GM19468 (cell line): ENCODE measurements around the gene CES4A.

Experiments used
- ATAC-seq: cut with Tn5 transposase; IDR thresholded peaks from one replicate; pipeline ENCODE4 v1.9.1; 2021; ENCODE audit warnings: mild to moderate bottlenecking, moderate library complexity, moderate number of reproducible peaks; ENCODE audit not compliant: unreplicated experiment; ENCODE audit errors: extremely low read depth

The CES4A gene

DNA sequence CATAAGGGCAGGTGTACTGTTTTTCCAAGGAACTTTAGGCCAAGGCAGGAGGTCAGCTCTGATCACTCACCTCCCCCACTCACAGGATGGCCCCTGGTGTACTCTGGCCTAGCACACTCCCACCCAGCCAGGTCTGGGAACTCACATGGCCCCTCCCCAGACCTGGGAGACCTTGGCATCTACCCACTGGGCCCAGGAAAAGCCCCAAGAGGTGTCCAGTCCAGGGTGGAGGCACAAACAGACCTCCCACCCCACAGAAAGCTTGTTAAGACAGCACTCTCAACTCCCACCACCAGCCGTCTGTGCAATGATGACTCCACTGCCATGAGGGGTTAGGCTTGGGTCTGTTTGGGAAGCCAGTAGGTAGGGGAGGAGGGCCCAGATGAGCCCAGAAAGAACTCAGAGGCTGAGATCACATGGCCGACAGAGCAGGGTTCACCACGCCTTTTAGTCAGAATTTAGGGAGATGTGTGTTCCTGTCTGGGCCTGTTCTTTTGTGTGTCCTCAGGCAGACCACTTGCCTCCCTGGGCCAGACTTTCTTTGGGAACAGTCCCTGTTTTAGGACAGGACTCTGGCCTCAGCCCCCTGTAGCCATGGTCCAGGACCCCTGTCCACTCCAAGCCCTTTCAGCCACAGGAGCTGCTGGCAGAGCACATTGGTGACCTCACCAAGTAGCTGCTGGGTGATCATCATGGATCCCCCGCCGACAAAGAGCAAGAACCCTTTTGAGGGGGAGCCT, 28.5 kb downstream of the CES4A start:
- ATAC-seq = no peak

DNA sequence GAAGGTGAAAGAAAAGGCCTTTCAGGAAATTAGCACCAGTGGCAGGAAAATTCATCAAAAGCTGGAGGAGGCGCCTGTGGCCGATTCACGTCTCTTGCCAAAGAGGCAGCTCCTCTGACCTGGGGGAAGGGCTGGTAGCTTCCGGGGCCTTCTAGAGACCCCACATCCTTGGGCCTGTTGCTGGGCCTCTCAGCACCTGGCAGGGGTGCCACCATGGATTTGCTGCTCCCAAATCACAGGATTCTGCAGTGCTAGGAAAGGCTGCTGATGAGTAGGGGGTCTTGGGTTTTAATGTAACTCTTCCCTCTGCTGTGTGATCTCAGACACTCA, 29.0 kb downstream of the CES4A start:
- ATAC-seq = no peak

GRCh38 chr16:67017810-67018488, 29.6 kb downstream of the CES4A start:
- peak; percentile 98 for ATAC-seq

DNA sequence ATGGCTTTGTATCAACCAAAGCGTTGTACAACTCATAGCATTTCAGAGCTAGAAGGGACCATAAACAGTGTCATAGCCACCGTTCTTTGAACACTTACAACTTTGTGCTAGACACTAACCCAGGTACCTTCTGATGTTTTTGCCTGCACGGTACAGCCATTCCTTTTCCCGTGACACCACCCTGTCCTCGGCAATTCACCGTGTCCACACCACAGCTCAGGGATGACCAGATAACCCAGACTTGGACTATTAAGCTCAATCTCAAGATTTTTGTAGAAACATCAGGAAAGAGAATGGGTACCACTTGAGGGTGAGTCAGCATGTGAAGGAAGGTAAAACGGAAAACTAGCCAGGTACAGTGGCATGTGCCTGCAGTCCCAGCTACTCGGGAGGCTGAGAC, 30.8 kb downstream of the CES4A start:
- no peak for ATAC-seq

- no peak for ATAC-seq
Measured at GRCh38 chr16:67021321-67021720, 32.9 kb downstream of the CES4A start.

DNA sequence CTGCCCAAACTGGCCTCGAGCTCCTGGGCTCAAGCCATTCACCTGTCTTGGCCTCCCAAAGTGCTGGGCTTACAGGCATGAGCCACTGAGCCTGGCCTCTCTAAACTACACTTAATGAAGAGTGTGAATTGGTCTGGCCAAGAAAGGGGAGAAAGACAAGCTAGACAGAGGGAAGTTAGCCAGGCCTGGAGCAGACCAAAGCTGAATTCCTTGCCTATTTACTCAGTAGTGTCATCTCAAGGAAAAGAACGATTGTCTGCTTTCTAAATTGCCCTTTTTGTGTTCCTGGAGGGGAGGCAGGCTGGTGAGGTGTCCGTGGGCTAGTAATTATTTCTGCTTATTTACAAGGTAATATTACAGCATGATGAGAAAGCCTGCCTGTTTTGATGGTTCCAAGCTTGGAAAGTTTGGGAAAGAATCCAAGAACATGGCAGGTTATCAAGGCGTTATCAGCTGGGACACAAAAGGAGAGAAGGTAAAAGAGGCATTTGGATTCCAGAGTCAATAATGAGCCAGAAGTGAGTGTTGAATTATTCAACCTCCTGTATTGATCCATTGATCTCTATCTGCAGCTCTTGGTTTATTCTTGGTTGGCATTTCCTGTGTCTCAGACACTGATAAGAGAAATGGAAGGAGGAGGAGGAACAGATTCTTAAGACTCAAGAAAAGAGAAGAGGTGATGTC, 34.3 kb downstream of the CES4A start:
- ATAC-seq = no peak

GRCh38 chr16:67023689-67024088, 35.3 kb downstream of the CES4A start:
- no peak for ATAC-seq

DNA sequence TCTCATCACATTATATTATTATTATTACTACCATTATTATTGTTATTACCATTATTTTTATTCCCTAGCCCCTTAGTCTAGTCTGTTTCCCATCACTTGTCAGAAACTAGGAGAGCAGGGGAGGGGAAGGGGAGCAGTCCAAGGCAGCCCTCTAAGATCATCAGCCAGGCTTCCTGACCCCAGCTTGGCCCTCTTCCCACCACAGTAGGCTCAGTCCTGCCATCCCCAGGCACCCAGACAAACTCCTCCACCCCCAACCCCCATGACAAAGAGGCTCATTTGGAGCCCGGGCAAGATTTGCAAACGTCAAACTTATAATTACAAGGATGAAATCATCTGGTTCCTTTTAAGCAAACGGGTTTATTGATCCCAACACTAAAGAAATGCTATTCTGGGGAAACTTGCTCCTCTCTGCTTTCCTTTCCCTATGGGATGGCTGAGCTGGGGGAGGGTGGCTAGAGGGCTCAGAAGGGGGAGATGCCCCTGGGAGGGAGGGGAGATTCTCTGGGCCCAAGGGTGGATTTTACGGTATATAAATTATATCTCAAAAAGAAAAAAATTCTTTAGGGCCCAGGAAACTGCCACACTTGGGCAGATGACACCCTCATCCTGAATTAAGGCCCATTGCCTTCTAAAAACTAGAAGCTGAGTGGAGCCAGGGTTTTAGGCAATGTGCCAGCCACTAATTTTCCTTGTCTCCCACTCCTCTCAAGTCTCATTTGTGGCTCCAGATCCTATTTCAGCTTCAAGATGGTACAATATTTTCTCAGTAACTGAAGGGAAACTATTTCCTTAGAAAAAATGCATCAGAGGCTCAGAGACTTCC, 36.2 kb downstream of the CES4A start:
- no peak for ATAC-seq

GRCh38 chr16:67025210-67025550, 36.8 kb downstream of the CES4A start:
- ATAC-seq = no peak

DNA sequence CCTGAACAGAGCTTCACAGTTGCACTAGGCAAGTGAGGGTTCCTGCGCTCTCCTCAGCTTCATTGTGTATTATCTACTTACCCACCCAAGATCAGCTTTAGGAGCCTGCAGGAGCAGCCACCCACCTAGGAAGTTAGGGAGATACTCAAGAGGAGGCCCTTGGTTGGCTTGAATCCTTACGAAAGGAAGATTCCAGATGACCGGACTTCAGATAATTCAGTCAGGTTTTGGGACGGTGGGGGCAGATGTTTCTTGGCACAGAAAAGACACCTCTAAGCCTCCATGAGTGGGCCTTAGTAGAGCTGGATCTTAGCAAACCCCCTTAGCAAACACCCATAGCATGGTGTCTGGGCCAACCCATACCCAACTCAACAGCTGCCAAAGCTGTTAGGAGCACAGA, 38.2 kb downstream of the CES4A start:
- no peak for ATAC-seq

- ATAC-seq = no peak
Measured at GRCh38 chr16:67027046-67027445, 38.7 kb downstream of the CES4A start.

DNA sequence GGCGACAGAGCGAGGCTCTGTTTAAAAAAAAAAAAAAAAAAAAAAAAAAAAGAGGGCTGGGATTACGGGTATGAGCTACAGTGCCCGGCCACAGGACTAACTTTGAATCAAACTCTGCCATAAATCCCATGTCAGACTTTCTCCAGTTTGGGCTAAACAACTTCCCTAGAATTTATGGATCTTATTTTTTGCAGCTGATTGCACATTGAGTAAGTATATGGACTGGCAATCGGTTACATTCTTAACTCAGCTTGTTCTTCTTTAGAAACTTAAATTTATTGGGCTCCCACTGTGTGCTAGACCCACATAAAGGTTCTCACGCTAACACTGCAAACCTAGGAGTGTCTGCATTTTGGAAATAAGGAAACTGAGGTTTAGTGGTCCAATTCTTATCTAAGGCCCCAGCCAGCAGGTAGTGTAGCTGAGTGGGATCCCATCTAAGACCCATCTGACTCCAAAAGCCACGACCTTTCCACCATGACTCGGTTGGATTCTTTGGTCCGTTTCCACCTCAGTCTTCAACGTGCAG, 39.8 kb downstream of the CES4A start:
- no peak for ATAC-seq

DNA sequence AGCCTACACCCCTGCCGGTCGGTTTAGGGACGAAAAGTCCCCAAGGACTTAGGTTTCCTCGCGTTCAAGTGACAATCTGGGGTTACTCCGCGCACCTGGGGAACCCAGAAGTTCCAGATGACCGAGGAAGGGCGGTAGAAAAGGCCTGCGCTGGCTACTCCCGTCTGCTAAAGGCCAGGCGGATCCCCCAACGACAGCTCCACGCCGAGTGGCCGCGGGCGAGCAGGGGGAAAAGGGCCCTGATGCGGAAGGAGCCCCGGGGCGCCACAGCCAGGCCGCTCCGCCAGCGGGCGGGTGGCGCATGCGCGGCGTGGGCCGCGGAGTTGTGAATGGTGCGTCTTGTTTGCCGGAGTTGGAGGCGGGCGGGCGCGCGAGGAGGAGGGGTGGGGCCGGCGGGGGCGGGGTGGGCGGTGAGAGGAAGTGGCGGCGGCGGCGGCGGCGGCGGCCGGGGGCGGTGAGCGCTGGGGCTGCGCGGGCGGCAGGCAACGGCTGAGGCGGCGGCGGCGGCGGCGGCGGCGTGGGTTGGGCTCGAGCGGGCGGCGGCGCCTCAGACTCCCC, 40.4 kb downstream of the CES4A start, which contains the start of gene CBFB:
TSS of gene CBFB (plus strand) at position 454 of the 558 bp plus-strand sequence. CDS start 259 bp downstream, outside the sequence.
- peak; percentile 74 for ATAC-seq

DNA sequence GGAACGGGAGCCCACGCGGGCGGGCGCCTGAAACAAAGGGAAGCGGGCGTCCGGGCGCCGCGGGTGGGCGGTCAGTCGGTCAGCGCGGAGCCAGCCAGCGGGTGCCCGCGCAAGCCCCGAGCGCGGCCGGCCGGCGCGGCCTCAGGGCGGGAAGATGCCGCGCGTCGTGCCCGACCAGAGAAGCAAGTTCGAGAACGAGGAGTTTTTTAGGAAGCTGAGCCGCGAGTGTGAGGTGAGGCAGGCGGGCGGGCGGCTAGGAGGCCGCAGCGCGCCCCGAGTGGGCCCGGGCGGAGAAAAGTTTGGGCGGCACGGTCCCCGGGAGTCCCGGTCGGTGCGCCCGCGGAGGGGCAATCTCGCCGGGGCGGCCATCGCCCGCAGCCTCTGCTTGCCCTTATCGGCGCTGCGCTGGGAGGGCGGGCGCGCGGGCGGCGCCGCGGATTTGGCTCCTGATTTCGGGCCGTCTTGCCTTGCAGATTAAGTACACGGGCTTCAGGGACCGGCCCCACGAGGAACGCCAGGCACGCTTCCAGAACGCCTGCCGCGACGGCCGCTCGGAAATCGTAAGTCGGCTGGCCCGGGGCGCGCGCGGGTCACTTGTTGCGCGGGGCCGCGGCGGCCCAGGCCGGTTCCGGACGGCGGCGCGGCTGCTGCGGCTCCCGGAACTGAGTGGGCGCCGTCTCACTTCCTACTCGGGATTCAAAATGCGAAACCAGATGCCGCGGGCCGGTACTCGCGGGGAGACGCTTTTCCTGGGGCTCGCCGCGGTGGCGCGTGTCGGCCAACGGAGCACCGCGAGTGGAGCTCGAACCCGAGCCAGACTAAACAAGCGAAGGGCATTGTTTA, 41.1 kb downstream of the CES4A start:
- ATAC-seq = peak; percentile 8

GRCh38 chr16:67030221-67030962, 42.0 kb downstream of the CES4A start:
- ATAC-seq = no peak

DNA sequence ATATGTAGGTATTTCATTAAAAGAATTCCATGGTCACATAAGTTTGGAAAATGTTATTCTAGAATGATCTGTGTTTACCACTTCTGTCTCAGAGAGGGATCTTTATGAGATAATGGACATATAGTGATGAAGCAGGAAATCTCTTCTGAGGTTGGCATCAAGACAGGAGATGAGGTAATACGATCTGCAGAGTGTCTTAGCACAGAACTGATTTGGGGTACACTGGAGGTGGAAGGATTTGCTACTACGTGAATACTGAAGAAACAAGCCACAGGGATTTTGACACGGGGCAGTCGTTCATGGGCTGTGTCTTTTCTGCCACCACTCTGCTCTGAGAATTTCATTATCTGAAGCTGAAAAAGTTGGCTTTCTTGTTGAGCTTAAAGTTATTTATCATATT, 46.1 kb downstream of the CES4A start:
- ATAC-seq = no peak

GRCh38 chr16:67035364-67035763, 47.0 kb downstream of the CES4A start:
- ATAC-seq = no peak

- no peak for ATAC-seq
Measured at GRCh38 chr16:67036323-67036741, 47.9 kb downstream of the CES4A start.
